ENCODE measurements around the gene E2F1.
A peak's percentile ranks its signal among the peaks of the same experiment; 100 is the strongest.

The E2F1 gene

DNA sequence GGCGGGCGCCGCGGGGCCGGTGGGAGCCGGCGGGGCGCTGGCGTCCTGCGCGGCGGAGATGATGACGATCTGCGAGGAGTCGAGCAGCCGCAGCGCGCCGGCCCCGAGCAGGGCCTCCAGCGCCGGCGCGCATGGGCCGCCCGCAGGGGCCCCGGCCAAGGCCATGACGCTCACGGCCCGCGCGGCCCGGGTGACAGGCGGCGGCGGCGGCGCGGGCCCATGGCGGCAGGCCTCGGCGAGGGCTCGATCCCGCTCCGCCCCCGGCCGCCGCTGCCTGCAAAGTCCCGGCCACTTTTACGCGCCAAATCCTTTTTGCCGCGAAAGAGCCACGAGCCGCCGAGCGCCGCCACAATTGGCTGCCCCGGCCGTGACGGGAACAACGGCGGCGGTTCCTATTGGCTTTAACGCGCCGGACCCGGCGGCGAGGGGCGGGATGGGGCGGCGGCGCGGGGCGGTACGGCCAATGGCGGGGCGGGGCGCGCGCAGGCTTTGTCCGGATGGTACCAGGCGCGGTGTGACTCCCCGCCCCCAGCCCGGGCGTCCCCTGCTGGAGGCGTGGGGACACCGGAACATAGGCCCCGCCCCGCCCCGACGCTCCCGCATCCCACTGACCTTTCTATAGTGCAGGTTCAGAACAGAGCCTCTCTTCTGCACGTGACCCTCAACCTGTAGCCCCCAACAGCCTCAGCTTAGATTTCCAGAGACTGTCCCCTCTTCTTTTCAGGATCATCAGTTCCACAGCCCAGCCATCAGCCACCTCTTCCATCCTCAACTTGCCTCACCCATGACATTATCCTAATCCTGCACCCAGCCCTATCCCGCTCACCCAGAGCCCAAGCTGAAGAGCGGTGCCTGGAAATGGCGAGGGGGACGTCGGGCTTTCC, at the start of gene E2F1:
Gene E2F1 (minus strand): TSS at position 286 of the 884 bp plus-strand sequence. CDS start 121 bp downstream, at position 165.
- DNase-seq (ENCODE audit: low spot score): peak; percentile 94

GRCh38 chr20:33733654-33734576, 47.7 kb upstream of the E2F1 start:
- DNase-seq (ENCODE audit: low spot score): no peak

- DNase-seq (ENCODE audit: low spot score): peak; percentile 85
Observed at GRCh38 chr20:33732166-33732970, 46.2 kb upstream of the E2F1 start.

DNA sequence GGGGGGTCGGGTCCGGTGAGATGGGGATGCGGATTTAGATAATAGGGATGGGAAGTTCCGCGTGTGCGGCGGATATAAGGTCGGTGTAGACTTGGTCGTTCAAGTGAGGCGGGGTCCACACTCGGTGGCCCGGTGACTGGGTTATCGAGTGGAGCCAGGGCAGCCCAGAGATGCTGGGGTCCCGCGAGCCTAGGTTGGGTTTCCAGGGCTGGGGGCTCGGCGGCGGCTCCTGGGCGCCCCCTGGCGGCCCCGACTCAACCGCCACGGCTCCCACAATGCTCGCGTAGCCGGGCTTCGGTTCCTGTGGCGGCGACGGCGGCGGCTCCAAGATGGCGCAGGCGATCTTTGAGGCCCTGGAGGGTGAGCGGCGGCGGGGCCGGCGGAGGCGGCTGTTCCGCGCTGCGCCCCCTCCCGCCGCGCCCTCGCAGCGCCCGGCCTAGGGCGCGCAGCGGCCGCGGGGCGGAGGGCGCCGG, 45.5 kb upstream of the E2F1 start, which contains the start of gene ZNF341:
Gene ZNF341 (plus strand): TSS at position 304 of the 473 bp plus-strand sequence. CDS start 26 bp downstream, at position 330.
- peak; percentile 88 for DNase-seq (ENCODE audit: low spot score)

GRCh38 chr20:33730946-33731692, 44.9 kb upstream of the E2F1 start:
- no peak for DNase-seq (ENCODE audit: low spot score)

GRCh38 chr20:33729101-33729500, 42.9 kb upstream of the E2F1 start:
- no peak for DNase-seq (ENCODE audit: low spot score)

DNA sequence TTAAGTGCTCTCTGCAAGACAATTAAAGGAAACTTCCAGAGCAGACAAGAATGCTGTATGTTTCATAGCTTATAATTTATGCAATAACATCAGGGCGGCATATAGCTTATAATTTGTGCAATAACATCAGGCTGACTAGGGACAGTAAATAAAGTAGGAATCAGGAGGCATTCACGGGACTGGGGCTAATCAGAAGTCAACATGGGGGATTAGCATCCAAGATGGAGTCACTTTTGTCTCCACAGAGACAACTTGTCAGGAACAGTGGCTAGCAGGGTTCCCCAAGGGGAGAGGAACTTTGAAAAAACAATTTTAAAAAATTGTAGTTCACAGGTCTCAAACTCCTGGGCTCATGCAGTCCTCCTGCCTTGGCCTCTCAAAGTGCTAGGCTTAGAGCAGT, 42.3 kb upstream of the E2F1 start:
- DNase-seq (ENCODE audit: low spot score): no peak

- DNase-seq (ENCODE audit: low spot score): no peak
Observed at GRCh38 chr20:33727806-33728205, 41.6 kb upstream of the E2F1 start.

GRCh38 chr20:33727115-33727479, 40.9 kb upstream of the E2F1 start:
- no peak for DNase-seq (ENCODE audit: low spot score)

GRCh38 chr20:33725607-33726264, 39.6 kb upstream of the E2F1 start:
- no peak for DNase-seq (ENCODE audit: low spot score)

DNA sequence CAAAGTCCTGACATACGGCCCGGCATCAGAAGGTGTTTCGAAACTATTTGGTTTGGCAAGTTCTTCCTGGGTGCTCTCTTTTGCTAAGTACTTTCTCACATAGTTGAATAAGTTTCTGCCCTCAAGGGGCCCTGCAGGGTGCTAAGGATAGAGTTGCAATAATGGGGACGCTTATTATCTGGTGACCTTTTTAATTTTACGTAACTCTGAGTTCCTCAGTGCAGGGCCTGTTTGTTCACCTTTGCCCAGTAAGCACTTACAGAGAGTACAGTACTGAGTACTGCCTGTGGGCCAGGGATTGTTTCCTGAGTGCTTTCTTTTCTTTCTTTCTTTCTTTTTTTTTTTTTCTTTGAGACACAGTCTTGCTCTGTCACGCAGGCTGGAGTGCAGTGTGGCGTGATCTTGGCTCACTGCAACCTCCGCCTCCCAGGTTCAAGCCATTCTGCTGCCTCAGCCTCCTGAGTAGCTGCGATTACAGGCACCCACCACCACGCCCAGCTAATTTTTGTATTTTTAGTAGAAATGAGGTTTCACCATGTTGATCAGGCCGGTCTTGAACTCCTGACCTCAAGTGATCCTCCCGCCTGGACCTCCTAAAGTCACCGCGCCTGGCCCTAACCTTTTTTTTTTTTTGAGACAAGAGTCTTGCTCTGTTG, 38.4 kb upstream of the E2F1 start:
- no peak for DNase-seq (ENCODE audit: low spot score)

GRCh38 chr20:33721391-33722140, 35.4 kb upstream of the E2F1 start:
- DNase-seq (ENCODE audit: low spot score): no peak

DNA sequence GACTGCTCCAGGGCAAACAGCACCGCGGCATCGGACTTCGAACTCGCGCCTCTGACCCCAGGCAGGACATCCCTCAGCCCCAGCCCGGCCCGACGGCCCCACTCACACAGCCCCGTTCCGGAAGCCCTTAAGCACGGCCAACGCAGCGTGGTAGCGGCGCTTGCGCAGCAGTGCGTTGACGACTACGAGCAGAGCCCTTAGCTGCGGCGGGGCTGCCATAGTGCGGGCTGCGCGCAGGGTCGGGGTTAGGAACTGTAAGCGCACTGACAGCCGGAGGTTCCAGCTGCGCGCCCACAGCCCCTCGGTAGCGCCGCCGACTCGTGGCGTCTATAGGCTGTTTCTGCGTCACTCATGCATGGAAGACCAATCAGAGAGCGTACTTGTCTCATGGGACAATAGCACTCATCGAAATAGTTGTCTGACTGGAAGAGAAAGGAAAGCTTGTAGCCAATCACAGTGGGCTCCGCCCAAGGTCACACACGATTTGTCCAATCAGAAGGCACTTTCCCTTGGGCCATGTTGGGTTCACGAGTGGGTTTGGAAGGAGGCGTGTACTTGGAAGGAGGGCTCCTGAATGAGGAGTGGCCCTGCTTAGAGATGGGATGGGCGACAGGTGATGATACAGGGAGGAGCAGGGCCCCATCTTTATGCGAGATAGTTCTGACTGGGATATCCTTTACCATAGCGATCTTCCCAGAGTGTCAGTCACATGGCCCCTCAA, 34.0 kb upstream of the E2F1 start, which contains the start of gene PXMP4:
Gene PXMP4 (minus strand): TSS at position 322 of the 721 bp plus-strand sequence. CDS start 103 bp downstream, at position 219.
- peak; percentile 95 for DNase-seq (ENCODE audit: low spot score)

GRCh38 chr20:33719277-33719988, 33.2 kb upstream of the E2F1 start:
- DNase-seq (ENCODE audit: low spot score): no peak

DNA sequence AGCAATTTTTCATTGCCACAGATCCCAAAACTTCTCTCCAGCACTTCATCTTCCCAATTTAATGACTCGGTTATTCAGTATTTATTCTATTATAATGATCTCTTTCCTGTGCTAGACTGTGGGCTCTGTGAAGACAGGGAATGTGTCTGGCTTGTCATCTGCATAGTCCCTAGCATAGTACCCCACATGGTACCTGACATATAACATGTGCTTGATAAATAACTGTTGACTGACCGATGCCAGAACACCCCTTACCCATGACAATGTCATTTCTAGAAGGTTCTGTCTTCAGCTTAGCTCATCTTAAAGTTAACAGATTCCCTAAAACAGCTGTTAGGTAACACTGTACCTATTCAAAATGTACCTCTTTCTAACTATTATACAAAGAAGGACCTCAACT, 30.3 kb upstream of the E2F1 start:
- no peak for DNase-seq (ENCODE audit: low spot score)

GRCh38 chr20:33713865-33714367, 27.7 kb upstream of the E2F1 start:
- DNase-seq (ENCODE audit: low spot score): no peak

DNA sequence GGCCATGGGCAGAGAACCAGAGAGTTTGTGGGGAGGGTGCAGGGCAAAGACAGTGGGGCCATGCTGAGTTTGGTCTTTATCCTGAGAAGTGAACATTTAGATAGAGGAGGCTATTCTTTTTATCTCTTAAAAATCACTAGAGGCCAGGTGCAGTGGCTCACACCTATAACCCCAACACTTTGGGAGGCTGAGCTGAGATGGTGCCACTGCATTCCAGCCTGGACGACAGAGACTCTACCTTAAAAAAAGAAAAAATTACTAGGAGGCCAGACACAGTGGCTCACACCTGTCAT, 25.2 kb upstream of the E2F1 start:
- DNase-seq (ENCODE audit: low spot score): no peak

Measured in CD4-positive, alpha-beta T cell treated with Interleukin-6 at 100 ng/mL for 8 hours (primary cell).